GM21528 (cell line): Measurements from ENCODE around the gene ZNHIT6.
"Not testable (repeated sequence)": the region's sequence is repeated elsewhere in the genome, so short reads cannot be mapped to it uniquely, and the experiment has no call there.

Experiments used
- ATAC-seq: cut with Tn5 transposase; IDR thresholded peaks from one replicate; pipeline ENCODE4 v1.9.1; 2021; ENCODE audit warnings: mild to moderate bottlenecking, moderate library complexity; ENCODE audit not compliant: unreplicated experiment, low FRiP score

The ZNHIT6 gene

GRCh38 chr1:85707990-85708828, at the start of gene ZNHIT6:
Gene ZNHIT6 (minus strand): TSS chr1:85708433. CDS start chr1:85708284, 149 bp downstream.
- peak; percentile 91 for ATAC-seq

DNA sequence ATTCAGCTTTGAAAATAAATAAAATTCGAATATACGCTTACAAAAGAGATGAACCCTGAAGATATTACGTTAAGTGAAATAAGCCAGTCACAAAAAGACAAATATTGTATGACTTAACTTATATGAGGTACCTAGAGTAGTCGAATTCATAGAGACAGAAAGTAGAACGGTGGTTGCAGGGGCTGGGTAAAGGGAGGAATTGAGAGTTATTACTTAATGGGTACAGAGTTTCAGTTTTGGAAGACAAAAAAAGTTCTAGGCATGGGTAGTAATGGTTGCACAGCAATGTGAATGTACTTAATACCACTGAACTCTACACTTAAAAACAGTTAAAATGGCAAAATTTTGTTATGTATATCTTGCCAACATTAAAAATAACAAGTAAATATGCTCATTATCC, 48.6 kb upstream of the ZNHIT6 start:
- ATAC-seq = no peak

GRCh38 chr1:85748120-85748519, 39.9 kb upstream of the ZNHIT6 start:
- ATAC-seq = no peak

- ATAC-seq = no peak
These were observed 38.5 kb upstream of the ZNHIT6 start for GRCh38 chr1:85746777-85747176.

DNA sequence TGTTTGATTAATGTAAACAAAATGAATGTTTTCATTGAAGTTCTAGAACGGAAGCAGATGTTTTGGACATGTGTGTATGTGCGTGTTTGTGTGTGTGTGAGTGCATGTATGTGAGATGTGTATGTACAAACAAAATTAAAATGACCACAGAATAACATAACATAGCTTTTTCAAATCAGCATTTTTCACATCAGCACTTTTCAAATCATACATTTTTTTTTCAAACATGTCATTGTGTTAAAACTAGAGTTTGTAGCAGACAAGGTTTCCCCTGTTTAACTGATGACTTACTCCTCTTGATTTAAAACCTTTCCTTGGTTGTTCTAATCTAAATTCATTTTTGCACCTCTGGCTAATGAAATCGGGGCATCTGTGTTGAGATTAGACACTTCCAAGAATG, 35.6 kb upstream of the ZNHIT6 start:
- no peak for ATAC-seq

- ATAC-seq = no peak
These were observed 26.7 kb upstream of the ZNHIT6 start for GRCh38 chr1:85734931-85735330.

- ATAC-seq = no peak
These were observed 10.6 kb upstream of the ZNHIT6 start for GRCh38 chr1:85718678-85719340.

- not testable (repeated sequence) for ATAC-seq
These were observed 6.3 kb upstream of the ZNHIT6 start for GRCh38 chr1:85714418-85715114.

DNA sequence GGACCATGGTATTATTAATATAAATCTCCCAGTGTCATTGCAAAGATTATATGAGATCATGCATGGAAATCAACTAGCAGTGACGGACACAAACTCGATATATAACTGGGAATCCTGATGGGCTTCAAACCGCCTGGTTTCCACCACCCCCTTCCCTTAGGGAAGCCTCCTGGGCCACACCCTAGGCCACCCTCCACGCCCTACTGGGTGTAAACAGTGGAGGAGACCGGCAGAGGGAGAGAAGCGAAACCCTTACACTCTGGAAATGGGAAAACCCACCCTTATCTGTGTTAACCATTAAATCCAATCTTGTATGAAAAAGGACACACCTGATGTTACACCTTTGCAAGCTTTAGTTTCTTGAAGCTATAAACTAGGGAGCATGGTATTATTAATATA, 595 bp upstream of the ZNHIT6 start:
- ATAC-seq = no peak

DNA sequence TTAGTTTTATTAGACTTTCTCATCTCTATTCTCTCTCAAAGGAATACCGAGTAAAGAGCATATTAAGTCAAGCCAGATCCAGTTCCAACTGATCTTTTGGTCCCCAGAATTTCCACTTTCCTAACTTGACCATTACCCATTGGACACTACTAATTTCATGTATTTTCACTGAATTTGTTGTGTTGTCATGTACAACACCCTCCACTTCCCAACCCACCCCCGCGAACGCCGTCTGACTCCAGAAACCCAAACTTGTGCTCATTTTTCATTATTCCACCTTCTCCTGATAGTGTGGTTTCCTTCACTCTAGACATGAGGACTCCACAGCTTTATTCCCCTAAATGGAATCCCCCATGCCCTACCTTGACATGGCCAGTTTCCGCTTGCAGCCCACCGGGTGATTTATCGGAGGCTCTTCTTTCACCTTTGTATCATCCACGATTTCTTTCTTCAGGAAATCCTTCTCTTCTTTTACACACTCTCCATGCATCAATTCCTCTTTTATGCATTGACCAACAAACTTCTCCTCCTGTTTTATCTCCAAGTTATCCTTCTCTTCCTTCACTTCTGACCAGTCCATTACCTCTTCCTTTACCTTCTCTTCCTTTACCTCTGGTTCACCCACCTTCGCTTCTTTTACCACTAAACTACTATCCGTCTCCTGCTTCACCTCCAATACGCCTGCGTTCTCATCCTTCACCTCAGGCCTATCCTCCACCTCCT, 805 bp downstream of the ZNHIT6 start:
- ATAC-seq = peak; percentile 33

DNA sequence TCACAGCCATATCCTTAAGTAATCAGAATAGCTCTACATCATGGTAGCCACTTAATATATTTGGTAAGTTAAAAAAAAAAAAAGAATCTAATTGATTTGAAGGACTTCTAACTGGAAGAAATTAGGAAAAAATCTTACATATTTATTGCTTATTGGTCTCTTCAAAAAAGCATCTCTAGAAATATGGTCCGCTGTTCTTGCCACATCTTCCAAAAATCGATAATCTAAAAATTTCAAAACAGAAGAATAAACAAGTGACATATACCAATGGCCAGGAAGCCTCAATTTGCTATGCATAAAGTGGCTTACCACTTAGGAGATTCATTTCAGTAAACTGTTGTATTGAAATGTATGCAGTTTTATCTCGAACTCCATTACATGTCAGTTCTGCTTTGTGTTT, 2.3 kb downstream of the ZNHIT6 start:
- ATAC-seq = no peak

DNA sequence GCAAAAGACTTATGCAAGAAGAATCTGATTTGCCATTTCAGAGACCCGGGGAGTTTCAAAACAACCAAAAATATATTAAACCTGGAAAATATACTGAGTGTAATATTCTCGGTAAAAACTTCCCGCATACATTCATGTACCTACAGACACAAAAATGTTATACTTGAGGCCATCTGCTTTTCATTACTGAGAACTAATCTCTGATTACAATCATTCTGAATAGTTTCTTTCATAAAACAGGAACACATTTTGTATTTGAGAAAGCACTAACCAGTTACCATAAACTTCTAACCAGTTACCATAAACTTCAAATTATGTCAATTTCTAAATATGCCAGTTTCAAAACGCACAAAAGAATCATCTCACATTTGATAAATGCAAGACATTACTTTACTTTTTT, 7.8 kb downstream of the ZNHIT6 start:
- ATAC-seq = no peak

DNA sequence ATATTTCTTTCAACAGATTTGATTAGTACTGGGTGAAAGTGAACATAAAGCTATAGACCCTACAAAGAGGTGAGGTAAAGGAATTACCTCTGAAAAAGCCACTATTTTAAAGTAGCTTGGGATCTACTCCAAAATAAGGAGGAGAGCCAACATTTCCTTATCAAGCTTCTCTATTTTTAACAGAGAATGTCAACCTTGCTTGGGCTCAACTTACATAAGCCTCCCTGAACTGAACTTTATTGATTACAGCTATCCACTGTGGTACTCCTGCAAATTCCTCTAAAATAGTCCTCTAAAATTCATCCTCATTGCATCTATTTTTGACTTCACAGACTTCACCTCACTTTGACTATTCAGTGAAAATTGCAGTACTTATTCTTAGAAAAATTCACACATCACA, 10.3 kb downstream of the ZNHIT6 start:
- no peak for ATAC-seq

DNA sequence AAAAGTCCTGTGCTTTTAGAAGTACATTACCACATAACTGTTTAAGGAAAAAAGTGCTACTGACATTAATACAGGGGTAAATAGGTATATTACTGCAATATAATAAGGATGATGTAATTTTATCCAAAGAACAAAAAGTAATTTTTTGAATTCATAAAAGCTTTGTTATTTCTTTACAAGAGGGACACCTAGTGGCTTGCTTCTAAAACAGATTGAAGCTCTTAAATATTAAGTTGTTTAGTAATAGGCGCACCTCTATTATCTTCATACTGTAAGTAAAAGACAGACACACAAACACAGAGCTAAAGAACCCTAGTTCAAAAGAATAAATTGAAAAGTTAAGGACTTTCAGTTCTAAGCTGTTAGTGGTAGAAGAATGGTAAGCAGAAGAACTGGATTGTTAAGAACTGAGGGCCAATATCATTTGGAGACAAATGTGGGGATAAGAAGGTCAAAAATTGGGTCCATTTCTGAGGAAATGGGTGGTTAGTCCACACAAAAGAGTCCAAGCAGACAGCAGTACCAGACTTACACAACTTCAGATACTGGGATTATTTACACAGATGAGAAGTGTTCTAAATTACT, 15.4 kb downstream of the ZNHIT6 start:
- no peak for ATAC-seq

GRCh38 chr1:85689775-85690404, 18.3 kb downstream of the ZNHIT6 start:
- ATAC-seq = no peak

- no peak for ATAC-seq
These were observed 24.8 kb downstream of the ZNHIT6 start for GRCh38 chr1:85683292-85684025.

DNA sequence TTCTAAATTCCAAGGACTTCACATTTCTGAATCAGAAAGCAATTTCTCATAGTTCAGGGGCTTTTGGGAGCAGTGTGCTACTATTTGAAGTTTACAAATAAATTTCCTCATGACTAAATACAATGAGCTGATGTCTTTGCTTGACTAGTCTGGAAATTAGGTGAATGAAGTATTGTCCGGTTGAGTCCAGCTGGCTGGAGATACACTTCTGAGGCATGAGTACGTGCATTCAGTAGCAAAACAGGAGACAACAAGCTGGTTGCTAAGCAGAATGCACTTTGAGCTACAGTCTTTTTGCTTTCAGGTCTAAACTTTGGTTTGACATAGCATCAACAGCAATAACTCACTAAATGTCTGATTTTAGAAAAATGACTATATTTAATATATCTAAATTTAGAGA, 27.1 kb downstream of the ZNHIT6 start:
- no peak for ATAC-seq

GRCh38 chr1:85678193-85678592, 30.0 kb downstream of the ZNHIT6 start:
- ATAC-seq = no peak

GRCh38 chr1:85677656-85678055, 30.6 kb downstream of the ZNHIT6 start:
- no peak for ATAC-seq
